Esophagus muscularis mucosa (tissue), 3 donors: ENCODE results near the gene FAM171A1.

Experiments used
- POLR2A ChIP-seq: fragments of 450-650 bp; IDR thresholded peaks from one replicate; pipeline ENCODE4 v1.6.1; 2017; ENCODE audit warnings: antibody characterized with exemption, moderate library complexity, mild to moderate bottlenecking, low read depth
- POLR2AphosphoS5 ChIP-seq, 2 donors: sonication (generic); formaldehyde crosslinking; IDR thresholded peaks; one replicate each; pipeline ENCODE4 v1.6.1; 2017; ENCODE audit warnings: antibody characterized with exemption in 2 of 2
- TF ChIP-seq, protein P1 (sequence below), 3 experiments: fragments of 200-600 bp in 2 of 3; fragments of 450-650 bp in 1 of 3; sonication (generic) in 2 of 3; IDR thresholded peaks; one replicate each; pipeline ENCODE4 v1.5.1; 2017 to 2019; ENCODE audit warnings: antibody characterized with exemption in 3 of 3, mild to moderate bottlenecking in 2 of 3, moderate library complexity in 1 of 3

GRCh38 chr10:15370212-15370855 lies 755 bp downstream of the FAM171A1 start:
- TF ChIP-seq, protein P1, sequence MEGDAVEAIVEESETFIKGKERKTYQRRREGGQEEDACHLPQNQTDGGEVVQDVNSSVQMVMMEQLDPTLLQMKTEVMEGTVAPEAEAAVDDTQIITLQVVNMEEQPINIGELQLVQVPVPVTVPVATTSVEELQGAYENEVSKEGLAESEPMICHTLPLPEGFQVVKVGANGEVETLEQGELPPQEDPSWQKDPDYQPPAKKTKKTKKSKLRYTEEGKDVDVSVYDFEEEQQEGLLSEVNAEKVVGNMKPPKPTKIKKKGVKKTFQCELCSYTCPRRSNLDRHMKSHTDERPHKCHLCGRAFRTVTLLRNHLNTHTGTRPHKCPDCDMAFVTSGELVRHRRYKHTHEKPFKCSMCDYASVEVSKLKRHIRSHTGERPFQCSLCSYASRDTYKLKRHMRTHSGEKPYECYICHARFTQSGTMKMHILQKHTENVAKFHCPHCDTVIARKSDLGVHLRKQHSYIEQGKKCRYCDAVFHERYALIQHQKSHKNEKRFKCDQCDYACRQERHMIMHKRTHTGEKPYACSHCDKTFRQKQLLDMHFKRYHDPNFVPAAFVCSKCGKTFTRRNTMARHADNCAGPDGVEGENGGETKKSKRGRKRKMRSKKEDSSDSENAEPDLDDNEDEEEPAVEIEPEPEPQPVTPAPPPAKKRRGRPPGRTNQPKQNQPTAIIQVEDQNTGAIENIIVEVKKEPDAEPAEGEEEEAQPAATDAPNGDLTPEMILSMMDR (IDR thresholded peaks at IDR 0.05): no peak
- TF ChIP-seq POLR2A (no peak), POLR2AphosphoS5 (IDR thresholded peaks at IDR 0.05) (no peak)
